HG03432 (cell line): ENCODE measurements around the gene HSF4.

Source experiments
- ATAC-seq: cut with Tn5 transposase; IDR thresholded peaks from one replicate; pipeline ENCODE4 v1.9.1; 2021; ENCODE audit warnings: mild to moderate bottlenecking, moderate library complexity; ENCODE audit not compliant: unreplicated experiment

HSF4 gene

GRCh38 chr16:67183627-67184452 lies 19.3 kb downstream of the HSF4 start, which contains the start of gene MATCAP1:
MATCAP1 (minus strand) TSS chr16:67183963; CDS start chr16:67180610, 3,353 bp downstream.
- peak; percentile 92 for ATAC-seq

- no peak for ATAC-seq
Measured at GRCh38 chr16:67184453-67184994, 20.0 kb downstream of the HSF4 start.

- peak; percentile 27 for ATAC-seq
Measured at GRCh38 chr16:67184995-67185650, 20.6 kb downstream of the HSF4 start.

- no peak for ATAC-seq
Measured at GRCh38 chr16:67185651-67186134, 21.1 kb downstream of the HSF4 start.

GRCh38 chr16:67186550-67186950 lies 22.0 kb downstream of the HSF4 start:
- ATAC-seq = no peak

GRCh38 chr16:67187175-67187890 lies 22.8 kb downstream of the HSF4 start:
- no peak for ATAC-seq

GRCh38 chr16:67188323-67188722 lies 23.8 kb downstream of the HSF4 start:
- ATAC-seq = no peak

GRCh38 chr16:67188798-67189197 lies 24.3 kb downstream of the HSF4 start:
- ATAC-seq = no peak

- no peak for ATAC-seq
Measured at GRCh38 chr16:67190041-67190440, 25.5 kb downstream of the HSF4 start, which contains the start of gene EXOC3L1. EXOC3L1 (minus strand) TSS chr16:67190136; CDS start chr16:67189676, 460 bp downstream.

GRCh38 chr16:67190448-67191399 lies 26.2 kb downstream of the HSF4 start:
- no peak for ATAC-seq

GRCh38 chr16:67191411-67191994 lies 27.0 kb downstream of the HSF4 start:
- peak; percentile 3 for ATAC-seq

- peak; percentile 91 for ATAC-seq
Measured at GRCh38 chr16:67191995-67192681, 27.6 kb downstream of the HSF4 start, which contains the start of gene E2F4. E2F4 (plus strand) TSS chr16:67192155; CDS start chr16:67192228, 73 bp downstream.

GRCh38 chr16:67192781-67193361 lies 28.3 kb downstream of the HSF4 start:
- no peak for ATAC-seq

- ATAC-seq = no peak
Measured at GRCh38 chr16:67193536-67193935, 29.0 kb downstream of the HSF4 start.

- no peak for ATAC-seq
Measured at GRCh38 chr16:67194260-67194659, 29.7 kb downstream of the HSF4 start.

GRCh38 chr16:67195676-67196075 lies 31.1 kb downstream of the HSF4 start:
- ATAC-seq = no peak

GRCh38 chr16:67196881-67197280 lies 32.3 kb downstream of the HSF4 start:
- ATAC-seq = no peak

GRCh38 chr16:67197704-67198103 lies 33.2 kb downstream of the HSF4 start:
- ATAC-seq = no peak
